Endometrial microvascular endothelial cells (primary cell): ENCODE results near the gene SF3B5. TPM values are rescaled to one million over a fixed set of nuclear protein-coding genes. Genes with fewer than 3 reads are reported as not detected.
"Not testable (repeated sequence)": the region's sequence is repeated elsewhere in the genome, so short reads cannot be mapped to it uniquely, and the experiment has no call there.

ENCODE experiments used
- in situ Hi-C: cut with HindIII; loops from 2 replicates; pipeline ENCODE4 v1.10.0; 2017; ENCODE audit warnings: low sequenced_read_pairs, low pct_unique_long_range_greater_than_20kb; ENCODE audit errors: inconsistent ontology term
- total RNA-seq: library from RNA; depleted of rRNA; stranded (reverse); fragments of >200 nt; gene quantifications from one replicate; pipeline ENCODE4 v1.2.3, GENCODE V29; 2015; ENCODE audit errors: inconsistent ontology term

SF3B5 gene
- 313 TPM for total RNA-seq

GRCh38 chr6:144095134-144096002 is at the start of gene SF3B5:
SF3B5 (minus strand) TSS chr6:144095573; CDS start chr6:144095497, 76 bp downstream.
- in situ Hi-C loops, result no loop called here

- in situ Hi-C loops, result no loop called here
These were observed 49.6 kb upstream of the SF3B5 start for GRCh38 chr6:144144996-144145395.

- in situ Hi-C loops, result no loop called here
These were observed 48.5 kb upstream of the SF3B5 start for GRCh38 chr6:144143878-144144277.

GRCh38 chr6:144143106-144143505 is 47.7 kb upstream of the SF3B5 start:
- in situ Hi-C loops, result no loop called here

- in situ Hi-C loops, result no loop called here
These were observed 46.1 kb upstream of the SF3B5 start for GRCh38 chr6:144141470-144141869.

- in situ Hi-C loops, result no loop called here
These were observed 45.5 kb upstream of the SF3B5 start for GRCh38 chr6:144140867-144141266.

GRCh38 chr6:144139817-144140216 is 44.4 kb upstream of the SF3B5 start:
- in situ Hi-C loops, result no loop called here

- in situ Hi-C loops, result no loop called here
These were observed 43.2 kb upstream of the SF3B5 start for GRCh38 chr6:144138542-144138941.

- in situ Hi-C loops, result no loop called here
These were observed 39.4 kb upstream of the SF3B5 start for GRCh38 chr6:144134737-144135136.

- in situ Hi-C loops, result no loop called here
These were observed 38.8 kb upstream of the SF3B5 start for GRCh38 chr6:144134176-144134575.

- in situ Hi-C loops, result no loop called here
These were observed 38.0 kb upstream of the SF3B5 start for GRCh38 chr6:144133225-144133821.

- in situ Hi-C loops, result not testable (repeated sequence)
These were observed 36.9 kb upstream of the SF3B5 start for GRCh38 chr6:144132167-144132690.

- in situ Hi-C loops, result no loop called here
These were observed 35.9 kb upstream of the SF3B5 start for GRCh38 chr6:144131248-144131709.

- in situ Hi-C loops, result no loop called here
These were observed 34.1 kb upstream of the SF3B5 start for GRCh38 chr6:144129469-144129868.

GRCh38 chr6:144127097-144127496 is 31.7 kb upstream of the SF3B5 start:
- in situ Hi-C loops, result no loop called here

- in situ Hi-C loops, result no loop called here
These were observed 28.5 kb upstream of the SF3B5 start for GRCh38 chr6:144123836-144124235.

- in situ Hi-C loops, result no loop called here
These were observed 28.0 kb upstream of the SF3B5 start for GRCh38 chr6:144123421-144123820.

- in situ Hi-C loops, result no loop called here
These were observed 27.5 kb upstream of the SF3B5 start for GRCh38 chr6:144122861-144123260.

GRCh38 chr6:144119376-144119775 is 24.0 kb upstream of the SF3B5 start:
- in situ Hi-C loops, result no loop called here

- in situ Hi-C loops, result no loop called here
These were observed 19.8 kb upstream of the SF3B5 start for GRCh38 chr6:144115219-144115618.
